ENCODE results near the gene ABCA4. TPM values are rescaled to one million over a fixed set of nuclear protein-coding genes. Genes with fewer than 3 reads are reported as not detected.
"Not testable (repeated sequence)": the region's sequence is repeated elsewhere in the genome, so short reads cannot be mapped to it uniquely, and the experiment has no call there.

Gene ABCA4
- total RNA-seq (not detected), total RNA-seq (0 to 0.08 reads per million in 2 donors)

DNA sequence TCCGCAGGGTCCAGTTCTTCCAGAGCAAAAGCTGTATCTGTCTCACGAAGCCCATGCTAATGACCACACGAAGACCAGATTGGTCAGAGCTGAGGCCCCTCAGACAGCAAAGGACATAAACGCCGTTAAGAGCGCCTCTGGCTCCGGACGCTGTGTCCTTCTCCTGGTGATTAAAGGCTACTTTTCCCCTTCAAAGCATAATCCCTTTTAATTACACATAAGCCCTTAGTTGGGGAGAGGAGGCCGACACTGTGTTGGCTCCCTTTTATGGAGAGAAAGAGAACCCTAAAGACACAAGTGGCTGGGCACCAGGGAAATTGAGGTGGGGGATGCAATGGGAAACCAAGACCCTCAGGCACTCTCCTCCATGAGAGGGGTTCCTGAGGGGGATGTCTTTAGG, at the start of gene ABCA4:
TSS of gene ABCA4 (minus strand) at position 158 of the 400 bp plus-strand sequence. CDS start at position 55, 103 bp downstream.
- Mint-ChIP-seq H3K36me3 (ENCODE audit: low read depth) (no peaks in the 10 kb centered on the region), H3K27me3 (peaks cover 33% of the 10 kb centered on the region), H3K27ac (no peak within 1 kb of the TSS), H3K4me1 (no peaks in the 10 kb centered on the region), H3K4me3 (no peak within 1 kb of the TSS)
- no peaks in the 10 kb centered on the region for H3K9me3 ChIP-seq (ENCODE audit: control insufficient read depth, low read length, poor library complexity, severe bottlenecking)
- ATAC-seq (no peak), DNase-seq (no peak)

DNA sequence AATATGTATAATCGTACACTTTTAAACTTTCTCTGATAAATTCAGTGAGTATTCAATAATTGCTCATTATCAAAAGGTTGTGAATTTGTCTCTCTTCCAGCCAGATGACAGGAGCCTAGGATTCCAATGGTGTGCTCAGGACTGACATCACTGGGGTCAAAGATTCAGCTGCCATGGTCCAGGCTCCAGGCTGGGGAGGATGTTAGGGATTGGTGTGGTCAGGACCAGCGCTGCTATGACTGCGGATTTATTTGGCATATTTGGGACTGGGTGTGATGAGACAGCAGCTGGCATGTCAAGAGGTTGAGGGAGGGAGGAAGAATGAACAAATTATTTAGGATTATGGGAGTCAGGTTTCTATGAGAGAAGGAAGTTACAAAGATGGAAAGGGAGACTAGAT, 48.2 kb upstream of the ABCA4 start:
- Mint-ChIP-seq H3K4me3 (no peak overlapping the region), H3K27me3 (peaks cover 20% of the 10 kb centered on the region), H3K27ac (no peak overlapping the region), H3K4me1 (no peaks in the 10 kb centered on the region), H3K36me3 (ENCODE audit: low read depth) (no peaks in the 10 kb centered on the region)
- DNase-seq (no peak), ATAC-seq (no peak)
- no peaks in the 10 kb centered on the region for H3K9me3 ChIP-seq (ENCODE audit: control insufficient read depth, low read length, poor library complexity, severe bottlenecking)

DNA sequence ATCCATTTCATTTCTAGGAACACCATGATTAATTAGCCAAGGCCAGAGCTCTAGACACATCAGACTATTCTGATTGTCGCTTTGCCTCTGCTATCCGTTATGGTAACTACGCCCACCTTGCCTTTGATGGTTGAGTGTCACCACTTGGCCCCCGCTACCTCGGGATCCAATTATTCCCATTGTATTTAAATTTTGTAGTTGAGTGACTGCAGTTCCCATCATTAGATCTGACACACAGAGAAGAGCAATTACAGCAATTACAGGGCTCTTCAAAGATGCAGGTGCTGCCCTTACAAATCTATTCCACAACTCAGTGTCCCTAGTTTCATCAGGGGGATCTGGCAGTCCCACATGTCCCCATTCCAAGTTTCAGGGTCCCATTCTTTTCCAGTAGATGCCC, 44.9 kb upstream of the ABCA4 start:
- Mint-ChIP-seq H3K4me3 (no peak overlapping the region), H3K4me1 (no peaks in the 10 kb centered on the region), H3K27ac (no peak overlapping the region), H3K27me3 (peaks cover 32% of the 10 kb centered on the region), H3K36me3 (ENCODE audit: low read depth) (no peaks in the 10 kb centered on the region)
- no peaks in the 10 kb centered on the region for H3K9me3 ChIP-seq (ENCODE audit: control insufficient read depth, low read length, poor library complexity, severe bottlenecking)
- no peak for ATAC-seq
- no peak for DNase-seq

DNA sequence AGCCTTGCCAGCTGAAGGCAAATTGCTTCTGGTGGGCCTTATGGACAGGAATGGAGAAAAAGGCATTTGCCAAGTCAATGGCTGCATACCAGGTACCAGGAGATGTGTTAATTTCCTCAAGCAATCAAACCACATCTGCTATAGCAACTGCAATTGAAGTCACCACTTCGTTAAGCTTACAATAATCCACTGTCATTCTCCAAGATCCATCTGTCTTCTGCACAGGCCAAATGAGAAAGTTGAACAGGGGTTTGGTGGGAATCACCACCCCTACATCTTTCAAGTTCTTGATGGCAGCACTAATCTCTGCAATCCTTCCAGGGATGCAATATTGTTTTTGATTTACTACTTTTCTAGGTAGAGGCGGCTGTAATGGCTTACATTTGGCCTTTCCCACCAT, 43.9 kb upstream of the ABCA4 start:
- not testable (repeated sequence) for H3K4me3 Mint-ChIP-seq; ATAC-seq; H3K36me3 Mint-ChIP-seq (ENCODE audit: low read depth); H3K27ac Mint-ChIP-seq; H3K4me1 Mint-ChIP-seq; H3K9me3 ChIP-seq (ENCODE audit: control insufficient read depth, low read length, poor library complexity, severe bottlenecking); DNase-seq
- H3K27me3 Mint-ChIP-seq, result peaks cover 38% of the 10 kb centered on the region

DNA sequence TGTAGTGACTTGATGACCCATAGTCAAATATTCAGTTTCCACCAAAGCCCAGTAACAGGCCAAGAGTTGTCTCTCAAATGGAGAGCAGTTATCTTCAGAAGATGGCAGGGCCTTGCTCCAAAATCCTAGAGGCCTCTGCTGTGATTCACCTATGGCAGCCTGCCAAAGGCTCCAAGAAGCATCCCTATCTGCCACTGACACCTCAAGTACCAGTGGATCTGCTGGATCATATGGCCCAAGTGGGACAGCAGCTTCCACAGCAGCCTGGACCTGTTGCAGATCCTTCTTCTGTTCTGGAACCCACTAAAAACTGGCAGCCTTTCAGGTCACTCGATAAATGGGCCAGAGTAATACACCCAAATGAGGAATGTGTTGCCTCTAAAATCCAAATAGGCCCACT, 43.2 kb upstream of the ABCA4 start:
- H3K4me3 Mint-ChIP-seq, result not testable (repeated sequence)

DNA sequence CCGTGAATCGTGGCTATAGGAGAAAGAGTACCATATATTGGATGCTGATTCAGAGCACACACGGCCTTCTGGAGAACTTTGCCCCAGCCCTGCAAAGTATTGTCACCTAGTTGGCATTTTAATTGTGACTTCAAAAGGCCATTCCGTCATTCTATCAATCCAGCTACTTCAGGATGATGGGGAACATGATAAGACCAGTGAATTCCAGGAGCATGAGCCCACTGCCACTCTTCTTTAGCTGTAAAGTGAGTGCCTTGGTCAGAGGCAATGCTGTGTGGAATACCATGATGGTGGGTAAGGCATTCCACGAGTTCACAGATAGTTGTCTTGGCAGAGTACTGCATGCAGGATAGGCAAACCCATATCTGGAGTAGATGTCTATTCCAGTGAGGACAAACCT, 42.3 kb upstream of the ABCA4 start:
- not testable (repeated sequence) for DNase-seq
- peaks cover 37% of the 10 kb centered on the region for H3K27me3 Mint-ChIP-seq

More for the DNA sequence above, 43.2 kb upstream of the ABCA4 start:
- H3K27me3 Mint-ChIP-seq, result peaks cover 36% of the 10 kb centered on the region
- not testable (repeated sequence) for H3K36me3 Mint-ChIP-seq (ENCODE audit: low read depth); DNase-seq; H3K4me1 Mint-ChIP-seq; H3K9me3 ChIP-seq (ENCODE audit: control insufficient read depth, low read length, poor library complexity, severe bottlenecking); ATAC-seq; H3K27ac Mint-ChIP-seq

DNA sequence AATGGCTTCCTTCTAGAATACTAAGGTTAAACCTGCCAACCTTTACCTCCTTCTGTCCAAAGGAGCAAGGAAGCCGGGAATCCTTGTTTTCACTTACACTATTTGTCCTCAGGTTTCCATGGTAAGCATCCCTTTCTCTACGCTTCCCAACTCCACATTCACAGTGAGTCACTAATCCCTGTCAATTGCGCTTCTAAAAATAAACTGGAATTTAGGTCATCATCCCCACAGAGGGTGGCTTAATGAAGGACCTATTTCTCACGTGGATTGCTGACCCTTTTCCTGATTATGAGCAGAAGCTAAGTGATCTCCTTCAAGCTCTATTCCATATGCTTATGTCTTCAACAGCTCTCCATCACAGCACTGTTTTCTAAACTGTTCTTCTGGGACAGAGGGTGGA, 39.9 kb upstream of the ABCA4 start:
- no peaks in the 10 kb centered on the region for H3K9me3 ChIP-seq (ENCODE audit: control insufficient read depth, low read length, poor library complexity, severe bottlenecking)
- no peaks in the 10 kb centered on the region for H3K4me1 Mint-ChIP-seq
- no peak overlapping the region for H3K4me3 Mint-ChIP-seq
- ATAC-seq, result no peak
- DNase-seq, result no peak
- peaks cover 29% of the 10 kb centered on the region for H3K27me3 Mint-ChIP-seq
- H3K36me3 Mint-ChIP-seq (ENCODE audit: low read depth), result no peaks in the 10 kb centered on the region
- no peak overlapping the region for H3K27ac Mint-ChIP-seq

More for the DNA sequence above, 42.3 kb upstream of the ABCA4 start:
- H3K36me3 Mint-ChIP-seq (ENCODE audit: low read depth); H3K27ac Mint-ChIP-seq; ATAC-seq; H3K4me1 Mint-ChIP-seq; H3K4me3 Mint-ChIP-seq; H3K9me3 ChIP-seq (ENCODE audit: control insufficient read depth, low read length, poor library complexity, severe bottlenecking): not testable (repeated sequence)

DNA sequence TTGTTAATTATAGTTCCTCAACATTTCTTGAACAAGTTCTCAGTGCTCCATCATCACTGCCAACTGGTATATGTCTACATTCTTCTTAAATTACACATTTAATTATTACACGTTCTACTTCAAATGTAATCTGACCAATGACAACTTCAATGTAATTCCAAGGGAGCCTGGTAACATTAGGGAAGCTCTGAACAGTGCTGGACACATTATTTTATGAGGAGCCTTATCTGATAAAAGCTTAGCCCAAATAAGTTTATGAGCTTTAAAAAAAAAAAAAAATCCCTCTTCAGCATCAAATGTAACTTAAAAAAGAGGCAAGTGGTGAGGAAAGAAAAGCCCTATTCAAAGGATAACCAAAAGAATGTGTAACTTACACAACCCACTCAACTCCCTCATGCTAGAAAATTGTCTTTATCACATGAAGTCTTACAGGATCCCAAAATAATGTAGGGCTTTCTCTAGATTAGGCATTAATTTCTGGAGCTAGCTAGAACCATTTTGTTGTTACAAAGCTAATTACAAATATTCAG, 35.2 kb upstream of the ABCA4 start:
- Mint-ChIP-seq H3K4me3 (no peak overlapping the region), H3K4me1 (peaks cover 2% of the 10 kb centered on the region), H3K27me3 (peaks cover 12% of the 10 kb centered on the region), H3K36me3 (ENCODE audit: low read depth) (no peaks in the 10 kb centered on the region), H3K27ac (no peak overlapping the region)
- ATAC-seq (no peak), DNase-seq (no peak)
- no peaks in the 10 kb centered on the region for H3K9me3 ChIP-seq (ENCODE audit: control insufficient read depth, low read length, poor library complexity, severe bottlenecking)

DNA sequence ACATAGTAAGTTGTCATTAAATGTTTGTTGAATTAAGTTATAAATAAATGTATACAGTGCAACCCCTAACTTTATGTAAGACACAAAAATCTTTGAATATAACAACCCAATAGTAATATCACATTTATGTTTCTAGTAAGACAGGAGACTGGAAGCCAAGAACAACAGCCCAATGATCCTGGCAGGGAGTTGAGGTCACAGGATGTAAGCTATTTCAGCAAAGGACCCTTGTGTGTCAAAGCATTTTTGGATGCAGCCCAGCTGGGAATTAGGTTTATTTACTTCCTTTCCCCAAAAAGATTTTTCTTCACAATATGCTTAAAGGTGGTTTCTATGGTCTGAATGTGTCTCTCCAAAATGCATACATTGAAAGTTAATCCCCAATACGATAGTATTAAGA, 34.0 kb upstream of the ABCA4 start:
- DNase-seq, result no peak
- peaks cover 8% of the 10 kb centered on the region for H3K27me3 Mint-ChIP-seq
- H3K36me3 Mint-ChIP-seq (ENCODE audit: low read depth), result no peaks in the 10 kb centered on the region
- no peaks in the 10 kb centered on the region for H3K9me3 ChIP-seq (ENCODE audit: control insufficient read depth, low read length, poor library complexity, severe bottlenecking)
- H3K27ac Mint-ChIP-seq, result no peak overlapping the region
- peaks cover 2% of the 10 kb centered on the region for H3K4me1 Mint-ChIP-seq
- no peak overlapping the region for H3K4me3 Mint-ChIP-seq
- no peak for ATAC-seq

DNA sequence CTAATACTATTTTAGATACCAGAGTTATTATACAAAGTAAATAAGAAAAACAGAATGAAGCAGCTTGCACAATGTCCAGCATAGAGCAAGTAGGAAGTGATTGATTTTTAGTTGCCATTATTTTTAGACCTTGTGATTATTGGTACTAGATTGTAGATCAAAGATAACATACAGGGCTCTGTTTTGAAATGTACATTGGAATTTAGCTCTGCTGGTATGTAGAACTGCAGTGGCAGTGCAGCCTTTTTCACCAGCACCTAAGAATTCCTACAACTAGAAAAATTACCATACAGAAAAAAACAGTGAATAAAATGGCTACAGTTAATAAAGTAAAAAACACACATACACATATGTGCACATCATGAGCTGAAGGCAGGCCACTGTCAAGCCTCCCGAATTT, 32.2 kb upstream of the ABCA4 start:
- no peak for ATAC-seq
- H3K27ac Mint-ChIP-seq, result no peak overlapping the region
- no peaks in the 10 kb centered on the region for H3K36me3 Mint-ChIP-seq (ENCODE audit: low read depth)
- peaks cover 2% of the 10 kb centered on the region for H3K4me1 Mint-ChIP-seq
- H3K27me3 Mint-ChIP-seq, result peaks cover 5% of the 10 kb centered on the region
- no peak for DNase-seq
- H3K4me3 Mint-ChIP-seq, result no peak overlapping the region
- no peaks in the 10 kb centered on the region for H3K9me3 ChIP-seq (ENCODE audit: control insufficient read depth, low read length, poor library complexity, severe bottlenecking)

DNA sequence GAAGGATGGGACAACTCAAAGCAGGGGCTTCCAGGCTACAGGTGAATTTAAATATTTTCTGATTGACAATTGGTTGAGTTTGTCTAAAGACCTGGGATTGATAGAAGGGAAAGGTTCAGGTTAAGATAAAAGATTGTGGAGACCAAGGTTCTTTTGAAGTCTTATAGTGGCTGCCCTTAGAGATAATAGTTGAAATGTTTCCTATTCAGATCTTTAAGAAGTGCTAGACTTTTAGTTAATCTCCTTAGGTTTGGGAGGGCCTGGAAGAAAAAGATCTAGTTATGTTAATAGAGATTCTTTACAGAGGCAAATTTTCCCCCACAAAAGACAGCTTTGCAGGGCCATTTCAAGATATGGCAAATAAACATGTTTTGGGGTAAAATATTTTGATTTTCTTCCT, 28.2 kb upstream of the ABCA4 start:
- H3K4me1 Mint-ChIP-seq; H3K9me3 ChIP-seq (ENCODE audit: control insufficient read depth, low read length, poor library complexity, severe bottlenecking); H3K36me3 Mint-ChIP-seq (ENCODE audit: low read depth); DNase-seq; ATAC-seq; H3K4me3 Mint-ChIP-seq; H3K27ac Mint-ChIP-seq; H3K27me3 Mint-ChIP-seq: not testable (repeated sequence)

DNA sequence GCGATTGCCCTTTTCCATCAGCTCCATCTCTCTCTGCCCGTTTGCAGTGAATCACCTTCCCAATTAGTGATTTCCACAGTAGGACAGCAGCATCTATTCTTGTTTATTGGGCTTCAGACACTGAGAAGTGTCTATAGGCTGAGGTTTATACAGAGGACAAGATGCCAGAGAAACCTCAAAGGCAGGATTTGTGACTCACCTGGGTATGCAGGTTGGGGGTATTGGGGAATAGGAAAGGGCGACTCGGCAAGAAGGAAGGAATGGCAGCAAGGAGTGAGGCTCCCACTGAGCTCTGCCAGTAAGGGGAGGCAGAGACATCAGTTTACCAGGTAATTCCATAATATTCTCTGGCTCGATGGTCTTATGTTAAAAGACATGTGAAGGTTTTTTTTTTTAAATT, 25.3 kb upstream of the ABCA4 start:
- no peaks in the 10 kb centered on the region for H3K4me1 Mint-ChIP-seq
- no peak overlapping the region for H3K4me3 Mint-ChIP-seq
- no peak overlapping the region for H3K27ac Mint-ChIP-seq
- H3K27me3 Mint-ChIP-seq, result peaks cover 11% of the 10 kb centered on the region
- ATAC-seq (no peak), DNase-seq (no peak)
- H3K9me3 ChIP-seq (ENCODE audit: control insufficient read depth, low read length, poor library complexity, severe bottlenecking), result no peaks in the 10 kb centered on the region
- H3K36me3 Mint-ChIP-seq (ENCODE audit: low read depth), result no peaks in the 10 kb centered on the region

DNA sequence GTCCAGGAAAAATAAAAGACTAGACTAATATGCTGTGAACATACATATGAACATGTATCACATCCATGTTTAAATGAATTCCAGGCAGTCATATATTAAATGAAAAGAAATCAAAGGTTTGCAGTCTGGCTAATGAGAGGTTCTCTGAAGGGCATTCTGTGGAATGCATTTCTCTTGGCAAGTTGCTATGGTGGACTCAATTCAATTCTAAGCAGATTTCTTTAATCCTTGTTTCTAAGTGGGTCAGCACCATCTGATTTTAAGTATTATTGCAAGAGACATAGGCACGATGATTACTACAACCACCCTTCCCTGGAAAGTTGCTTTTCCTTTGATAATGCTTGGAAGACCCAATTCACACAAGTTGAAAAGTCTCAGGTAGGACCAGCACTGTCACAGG, 23.9 kb upstream of the ABCA4 start:
- DNase-seq (no peak), ATAC-seq (no peak)
- peaks cover 7% of the 10 kb centered on the region for H3K27me3 Mint-ChIP-seq
- H3K36me3 Mint-ChIP-seq (ENCODE audit: low read depth), result no peaks in the 10 kb centered on the region
- no peaks in the 10 kb centered on the region for H3K9me3 ChIP-seq (ENCODE audit: control insufficient read depth, low read length, poor library complexity, severe bottlenecking)
- H3K4me3 Mint-ChIP-seq, result no peak overlapping the region
- H3K27ac Mint-ChIP-seq, result no peak overlapping the region
- no peaks in the 10 kb centered on the region for H3K4me1 Mint-ChIP-seq

DNA sequence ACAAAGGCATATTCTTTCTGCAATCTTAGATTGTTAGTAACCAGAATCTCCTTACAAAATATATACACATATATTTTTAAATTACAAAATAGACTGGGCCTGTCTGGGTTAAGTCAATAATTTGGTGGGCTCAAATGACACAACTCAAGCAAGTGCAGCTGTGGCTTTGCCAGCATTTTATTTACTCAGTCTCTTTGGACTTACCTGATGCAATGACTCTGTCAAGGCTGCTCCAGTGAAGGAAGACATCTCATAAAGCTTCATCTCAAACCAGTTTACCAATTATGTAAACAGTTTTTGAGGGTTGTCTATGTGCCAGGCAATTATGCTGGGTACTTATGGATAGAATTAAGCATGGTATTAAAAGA, 22.8 kb upstream of the ABCA4 start:
- Mint-ChIP-seq H3K27ac (no peak overlapping the region), H3K4me1 (no peaks in the 10 kb centered on the region), H3K4me3 (no peak overlapping the region), H3K36me3 (ENCODE audit: low read depth) (no peaks in the 10 kb centered on the region), H3K27me3 (peaks cover 7% of the 10 kb centered on the region)
- no peak for DNase-seq
- H3K9me3 ChIP-seq (ENCODE audit: control insufficient read depth, low read length, poor library complexity, severe bottlenecking), result no peaks in the 10 kb centered on the region
- ATAC-seq, result no peak

Data from T-helper 17 cell (primary cell).